GM23248 (cell line): ENCODE results near the gene CUTC.

Experiments used
- EZH2 ChIP-seq: fragments of 200-600 bp; sonication (generic); IDR thresholded peaks from 2 replicates; pipeline ENCODE4 v1.6.1; 2018; ENCODE audit warnings: antibody characterized with exemption, mild to moderate bottlenecking; ENCODE audit not compliant: insufficient read depth, poor library complexity, severe bottlenecking
- EZH2phosphoT487 ChIP-seq: fragments of 200-600 bp; sonication (generic); IDR thresholded peaks from 2 replicates; pipeline ENCODE4 v1.6.1; 2018; ENCODE audit warnings: antibody characterized with exemption, moderate library complexity, mild to moderate bottlenecking, low read depth; ENCODE audit not compliant: insufficient read depth

DNA sequence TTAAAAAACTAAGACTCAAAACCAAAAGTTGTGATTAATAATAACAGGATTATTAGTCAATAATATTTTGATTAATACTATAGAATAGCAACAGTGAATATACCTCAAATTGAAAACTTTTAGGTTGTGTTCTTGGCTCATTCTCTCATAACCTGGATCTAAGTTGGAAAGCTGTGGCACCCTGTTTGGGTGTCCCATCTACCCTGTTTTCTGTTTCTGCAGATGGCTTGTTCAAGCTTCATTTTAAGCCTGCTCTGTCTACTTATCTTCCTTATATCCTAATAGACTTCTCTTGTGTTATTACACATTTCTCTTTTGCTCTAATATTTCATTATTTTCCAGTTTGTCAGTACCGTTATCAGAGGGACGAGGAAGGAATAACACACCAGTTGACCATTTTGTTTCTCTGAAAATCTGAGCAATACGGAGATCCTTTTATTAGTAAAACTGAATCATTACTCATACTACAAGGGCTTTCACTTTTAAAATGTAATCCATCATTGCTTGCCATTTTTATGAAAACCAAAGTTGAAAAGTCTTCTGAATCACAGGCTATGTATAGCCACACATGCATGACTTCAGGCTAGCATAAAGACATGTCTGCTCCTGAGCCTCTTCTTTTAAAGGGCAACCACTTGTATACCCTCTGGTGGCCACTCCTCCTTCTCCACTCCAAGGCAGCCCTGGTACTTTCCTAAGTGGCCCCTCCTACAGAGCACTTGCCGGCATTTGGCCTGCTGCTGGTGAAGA is 22.4 kb upstream of the CUTC start:
- TF ChIP-seq EZH2 (no peak), EZH2phosphoT487 (no peak)
